GM12878 (cell line): Measurements from ENCODE around the gene RAD23B. TPM values are rescaled to one million over a fixed set of nuclear protein-coding genes. Genes with fewer than 3 reads are reported as not detected.
A peak's percentile ranks its signal among the peaks of the same experiment; 100 is the strongest.

Source experiments
- ATF3 ChIP-seq: IDR thresholded peaks from 2 replicates; pipeline ENCODE4 v1.6.1; 2011; ENCODE audit warnings: low read depth, mild to moderate bottlenecking, low read length, moderate library complexity, borderline replicate concordance; ENCODE audit errors: extremely low read depth
- BCL3 ChIP-seq: IDR thresholded peaks from 2 replicates; pipeline ENCODE4 v1.6.1; 2011; ENCODE audit warnings: borderline replicate concordance, low read depth, mild to moderate bottlenecking, moderate library complexity, low read length; ENCODE audit not compliant: insufficient read depth, poor library complexity, severe bottlenecking
- BCLAF1 ChIP-seq: fragments of 450-650 bp; IDR thresholded peaks from 2 replicates; pipeline ENCODE4 v1.6.1; 2017; ENCODE audit warnings: antibody characterized with exemption, mild to moderate bottlenecking, moderate library complexity
- CEBPZ ChIP-seq: fragments of 150-350 bp; IDR thresholded peaks from 2 replicates; pipeline ENCODE4 v1.6.1; 2016; ENCODE audit warnings: low read depth, low read length
- DPF2 ChIP-seq: fragments of 450-650 bp; IDR thresholded peaks from 2 replicates; pipeline ENCODE4 v1.6.1; 2017; ENCODE audit warnings: mild to moderate bottlenecking
- EED ChIP-seq: sonication (generic); IDR thresholded peaks from 2 replicates; pipeline ENCODE4 v1.6.1; 2016; ENCODE audit warnings: antibody characterized with exemption, low read depth
- ESRRA ChIP-seq: IDR thresholded peaks from 2 replicates; pipeline ENCODE4 v1.6.1; 2012; ENCODE audit warnings: mild to moderate bottlenecking, low read length, improper control_type of control experiment
- FOS ChIP-seq: IDR thresholded peaks from 3 replicates; pipeline ENCODE4 v1.6.1; 2011; ENCODE audit warnings: borderline replicate concordance; ENCODE audit not compliant: insufficient read length; ENCODE audit errors: extremely low read depth
- MEF2A ChIP-seq: IDR thresholded peaks from 2 replicates; pipeline ENCODE4 v1.6.1; 2011; ENCODE audit warnings: low read depth, mild to moderate bottlenecking, low read length, moderate library complexity; ENCODE audit not compliant: insufficient read depth
- MLLT1 ChIP-seq: fragments of 450-650 bp; IDR thresholded peaks from 2 replicates; pipeline ENCODE4 v1.6.1; 2016; ENCODE audit warnings: mild to moderate bottlenecking
- RB1 ChIP-seq: fragments of 450-650 bp; formaldehyde crosslinking; IDR thresholded peaks from 2 replicates; pipeline ENCODE4 v1.6.1; 2017; ENCODE audit warnings: mild to moderate bottlenecking, borderline replicate concordance
- SREBF1 ChIP-seq: IDR thresholded peaks from 2 replicates; pipeline ENCODE4 v1.6.1; 2012; ENCODE audit warnings: mild to moderate bottlenecking, low read length
- TBL1XR1 ChIP-seq: IDR thresholded peaks from 2 replicates; pipeline ENCODE4 v1.6.1; 2012; ENCODE audit warnings: low read depth, low read length, improper control_type of control experiment
- ZNF24 ChIP-seq: fragments of 450-650 bp; IDR thresholded peaks from 2 replicates; pipeline ENCODE4 v1.6.1; 2017; ENCODE audit warnings: antibody characterized with exemption, mild to moderate bottlenecking
- ZNF274 ChIP-seq: IDR thresholded peaks from one replicate; pipeline ENCODE4 v1.8.0; 2011; ENCODE audit not compliant: insufficient read length, insufficient read depth
- ZNF622 ChIP-seq: fragments of 450-650 bp; IDR thresholded peaks from 2 replicates; pipeline ENCODE4 v1.6.1; 2017; ENCODE audit warnings: mild to moderate bottlenecking, inconsistent platforms
- ZZZ3 ChIP-seq: IDR thresholded peaks from 2 replicates; pipeline ENCODE4 v1.6.1; 2011; ENCODE audit warnings: low read depth; ENCODE audit not compliant: control insufficient read depth, insufficient read length
- polyA plus RNA-seq, 11 experiments: library from polyadenylated mRNA; depleted of rRNA in 4 of 11; unstranded in 6 of 11; stranded (reverse) in 5 of 11; fragments of >200 nt; fragmentation: Nextera tagmentation in 4 of 11; fragmentation: Illumina TruSeq in 1 of 11; extraction: Ambion mirVana in 4 of 11; extraction: Trizol in 1 of 11; gene quantifications; 1 replicate in 1 of 11; 2 replicates in 10 of 11; pipeline versions ENCODE4 v1.2.1 to v1.2.3, GENCODE V29; 2011 to 2016; ENCODE audit warnings: inconsistent platforms in 2 of 11, missing spikeins in 2 of 11, low read depth in 1 of 11
- total RNA-seq, 4 experiments: library from RNA; depleted of rRNA in 3 of 4; stranded (reverse); fragments of >200 nt in 3 of 4; fragmentation: Illumina TruSeq in 1 of 4; extraction: Trizol in 1 of 4; gene quantifications; 2 replicates each; pipeline versions ENCODE4 v1.2.1 to v1.2.3, GENCODE V29; 2013 to 2021
- TF ChIP-seq, protein P1 (sequence below): fragments of 450-650 bp; IDR thresholded peaks from 2 replicates; pipeline ENCODE4 v1.6.1; 2014; ENCODE audit warnings: mild to moderate bottlenecking

Gene RAD23B
- total and polyA plus RNA-seq, 10 of the 15 experiments (the other 5 are each of a cell fraction or from before 2014, with no cell fraction given), result 10.3 to 256 (median 54.6) TPM

- TF ChIP-seq FOS (no peak), RB1 (no peak; the same call in 1 of the 2 replicates), DPF2 (peak; percentile 91), ZNF622 (no peak), CEBPZ (no peak), MEF2A (no peak), BCLAF1 (0 out of 2 replicates have a peak, but pooled peaks have one; percentile 25), ZZZ3 (no peak), EED (no peak), ESRRA (no peak), SREBF1 (no peak), MLLT1 (peak; percentile 84; the same call in 1 of the 2 replicates), ZNF274 (no peak), ATF3 (no peak), ZNF24 (no peak), TBL1XR1 (no peak; the same call in 1 of the 2 replicates), BCL3 (no peak)
- TF ChIP-seq, protein P1, sequence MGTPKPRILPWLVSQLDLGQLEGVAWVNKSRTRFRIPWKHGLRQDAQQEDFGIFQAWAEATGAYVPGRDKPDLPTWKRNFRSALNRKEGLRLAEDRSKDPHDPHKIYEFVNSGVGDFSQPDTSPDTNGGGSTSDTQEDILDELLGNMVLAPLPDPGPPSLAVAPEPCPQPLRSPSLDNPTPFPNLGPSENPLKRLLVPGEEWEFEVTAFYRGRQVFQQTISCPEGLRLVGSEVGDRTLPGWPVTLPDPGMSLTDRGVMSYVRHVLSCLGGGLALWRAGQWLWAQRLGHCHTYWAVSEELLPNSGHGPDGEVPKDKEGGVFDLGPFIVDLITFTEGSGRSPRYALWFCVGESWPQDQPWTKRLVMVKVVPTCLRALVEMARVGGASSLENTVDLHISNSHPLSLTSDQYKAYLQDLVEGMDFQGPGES, result no peak
These were observed 841 bp downstream of the RAD23B start (continued) for GRCh38 chr9:107283623-107284616.
